Fibroblast of pulmonary artery (primary cell): ENCODE measurements around the gene KCNH3.

Experiments
- DNase-seq: peaks from one replicate; pipeline ENCODE4 v3.0.0-alpha.2; 2010; ENCODE audit warnings: low read depth
- H3K4me3 ChIP-seq: replicated peaks from 2 replicates; pipeline ENCODE4 v1.5.1; 2011; ENCODE audit warnings: low read depth, mild to moderate bottlenecking, control low read depth, low read length, moderate library complexity
- TF ChIP-seq, protein P1 (sequence below): IDR thresholded peaks from 2 replicates; pipeline ENCODE4 v1.5.1; 2011; ENCODE audit warnings: mild to moderate bottlenecking, control low read depth, low read length, inconsistent platforms; ENCODE audit errors: missing control alignments

KCNH3 gene

DNA sequence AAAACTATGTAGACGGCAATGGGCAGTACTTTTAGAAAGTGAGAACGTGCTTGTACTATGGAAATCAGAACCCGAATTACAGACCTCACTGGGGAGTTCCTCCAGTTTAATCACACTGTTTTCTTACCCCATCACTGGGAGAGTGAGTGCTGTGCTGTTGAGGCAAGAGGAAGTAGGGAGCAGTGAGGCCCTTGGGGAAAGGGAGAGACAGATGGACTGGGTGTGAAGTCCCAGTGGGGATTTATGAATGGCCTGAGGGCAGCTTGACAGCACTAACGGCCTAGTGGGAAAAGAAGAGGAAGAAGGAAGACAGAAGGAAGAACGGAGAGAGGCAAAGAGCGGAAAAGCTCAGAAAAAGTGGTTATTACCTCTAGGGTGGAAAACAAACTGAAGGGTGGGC, 23.4 kb downstream of the KCNH3 start:
- TF ChIP-seq, protein P1, sequence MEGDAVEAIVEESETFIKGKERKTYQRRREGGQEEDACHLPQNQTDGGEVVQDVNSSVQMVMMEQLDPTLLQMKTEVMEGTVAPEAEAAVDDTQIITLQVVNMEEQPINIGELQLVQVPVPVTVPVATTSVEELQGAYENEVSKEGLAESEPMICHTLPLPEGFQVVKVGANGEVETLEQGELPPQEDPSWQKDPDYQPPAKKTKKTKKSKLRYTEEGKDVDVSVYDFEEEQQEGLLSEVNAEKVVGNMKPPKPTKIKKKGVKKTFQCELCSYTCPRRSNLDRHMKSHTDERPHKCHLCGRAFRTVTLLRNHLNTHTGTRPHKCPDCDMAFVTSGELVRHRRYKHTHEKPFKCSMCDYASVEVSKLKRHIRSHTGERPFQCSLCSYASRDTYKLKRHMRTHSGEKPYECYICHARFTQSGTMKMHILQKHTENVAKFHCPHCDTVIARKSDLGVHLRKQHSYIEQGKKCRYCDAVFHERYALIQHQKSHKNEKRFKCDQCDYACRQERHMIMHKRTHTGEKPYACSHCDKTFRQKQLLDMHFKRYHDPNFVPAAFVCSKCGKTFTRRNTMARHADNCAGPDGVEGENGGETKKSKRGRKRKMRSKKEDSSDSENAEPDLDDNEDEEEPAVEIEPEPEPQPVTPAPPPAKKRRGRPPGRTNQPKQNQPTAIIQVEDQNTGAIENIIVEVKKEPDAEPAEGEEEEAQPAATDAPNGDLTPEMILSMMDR, result no peak
- DNase-seq, result no peak
- no peak overlapping the region for H3K4me3 ChIP-seq

DNA sequence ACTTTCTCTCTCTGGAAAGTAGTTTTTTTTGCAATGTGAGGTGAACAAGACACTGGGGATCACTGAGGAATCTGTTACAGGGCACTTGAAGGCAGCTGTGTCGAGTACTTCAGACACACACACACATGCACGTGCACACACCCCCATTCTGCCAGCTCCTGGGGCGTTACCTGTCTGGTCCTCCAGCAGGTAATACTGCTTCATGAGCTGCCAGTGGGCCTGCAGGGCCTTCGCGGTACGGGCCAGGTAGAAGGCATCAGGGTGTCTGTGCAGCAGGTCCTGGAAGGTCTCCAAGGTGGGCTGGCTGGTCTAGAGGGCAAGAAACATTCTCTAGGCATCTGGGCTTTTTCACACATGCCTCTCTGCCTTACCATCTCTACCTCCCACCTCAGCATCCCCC, 24.0 kb downstream of the KCNH3 start:
- no peak overlapping the region for H3K4me3 ChIP-seq
- TF ChIP-seq, protein P1, result no peak
- no peak for DNase-seq

DNA sequence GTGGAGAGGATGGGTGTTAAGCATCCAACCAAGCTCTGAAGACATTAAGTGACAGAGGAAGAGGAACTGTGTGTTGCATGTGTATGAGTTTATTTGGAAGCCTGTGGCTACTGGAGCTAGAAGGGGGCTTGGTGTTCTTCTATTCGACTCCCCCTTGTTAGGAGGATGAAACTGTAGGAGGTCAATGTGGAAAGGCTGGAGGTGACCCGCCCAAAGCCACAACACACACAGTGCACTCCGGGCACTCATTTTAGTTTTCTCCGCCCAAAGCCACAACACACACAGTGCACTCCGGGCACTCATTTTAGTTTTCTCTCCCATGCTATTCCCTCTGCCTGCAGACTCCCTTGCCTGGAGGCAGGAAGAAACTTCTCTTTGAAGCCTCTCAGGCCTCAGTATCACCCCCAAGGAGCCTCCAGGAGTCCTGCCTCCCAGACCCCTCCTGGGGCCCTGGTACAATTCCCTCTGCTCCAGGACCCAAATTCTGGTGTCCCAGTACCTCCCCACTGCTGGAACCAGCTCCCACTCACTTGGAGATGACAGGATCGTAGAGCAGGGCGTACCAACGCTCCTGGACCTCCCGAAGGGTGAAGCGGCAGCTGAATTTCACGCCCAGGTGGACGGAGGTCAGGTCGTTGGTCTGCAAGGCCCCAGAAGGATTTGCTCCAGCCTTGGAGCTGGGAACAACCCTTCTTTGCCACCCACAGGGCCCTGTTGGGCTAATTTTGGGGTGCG, 25.3 kb downstream of the KCNH3 start:
- no peak for DNase-seq
- no peak overlapping the region for H3K4me3 ChIP-seq

DNA sequence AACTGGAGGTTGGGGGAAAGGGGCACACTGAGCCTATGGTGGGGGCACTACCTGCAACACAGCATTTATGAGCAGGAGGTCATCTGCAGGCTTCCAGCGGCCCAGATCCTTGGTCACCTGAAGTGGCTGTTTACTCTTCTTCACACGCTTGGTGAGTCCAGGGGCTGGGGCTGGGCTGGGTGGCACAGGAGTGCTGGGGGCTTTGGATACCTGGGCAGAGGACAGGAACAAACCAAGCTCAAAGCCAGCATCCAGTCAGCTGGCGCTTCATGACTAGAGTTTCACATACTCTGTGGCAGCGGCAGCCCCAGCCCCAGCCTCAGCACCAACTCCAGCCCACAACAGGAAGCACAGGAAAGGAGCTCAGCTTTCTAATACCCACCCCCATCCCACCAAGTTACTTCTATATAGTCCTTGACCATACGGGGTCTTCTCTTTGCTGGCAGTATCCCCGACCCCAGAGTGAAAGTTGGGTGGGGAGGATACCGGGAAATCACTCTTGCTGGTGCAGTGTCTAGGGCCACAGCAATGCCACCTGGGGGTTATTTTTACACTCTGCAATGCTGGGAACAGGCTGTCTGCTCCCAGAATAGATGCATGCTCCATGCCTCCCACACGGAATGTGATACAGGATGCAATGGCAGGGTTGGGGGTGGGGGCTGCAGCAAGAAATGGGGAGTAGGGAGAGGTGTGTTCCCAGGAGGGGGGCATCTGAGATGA, 26.0 kb downstream of the KCNH3 start:
- H3K4me3 ChIP-seq, result no peak overlapping the region
- DNase-seq, result no peak
- TF ChIP-seq, protein P1, result no peak

More for the DNA sequence above, 25.3 kb downstream of the KCNH3 start:
- TF ChIP-seq, protein P1, result no peak

DNA sequence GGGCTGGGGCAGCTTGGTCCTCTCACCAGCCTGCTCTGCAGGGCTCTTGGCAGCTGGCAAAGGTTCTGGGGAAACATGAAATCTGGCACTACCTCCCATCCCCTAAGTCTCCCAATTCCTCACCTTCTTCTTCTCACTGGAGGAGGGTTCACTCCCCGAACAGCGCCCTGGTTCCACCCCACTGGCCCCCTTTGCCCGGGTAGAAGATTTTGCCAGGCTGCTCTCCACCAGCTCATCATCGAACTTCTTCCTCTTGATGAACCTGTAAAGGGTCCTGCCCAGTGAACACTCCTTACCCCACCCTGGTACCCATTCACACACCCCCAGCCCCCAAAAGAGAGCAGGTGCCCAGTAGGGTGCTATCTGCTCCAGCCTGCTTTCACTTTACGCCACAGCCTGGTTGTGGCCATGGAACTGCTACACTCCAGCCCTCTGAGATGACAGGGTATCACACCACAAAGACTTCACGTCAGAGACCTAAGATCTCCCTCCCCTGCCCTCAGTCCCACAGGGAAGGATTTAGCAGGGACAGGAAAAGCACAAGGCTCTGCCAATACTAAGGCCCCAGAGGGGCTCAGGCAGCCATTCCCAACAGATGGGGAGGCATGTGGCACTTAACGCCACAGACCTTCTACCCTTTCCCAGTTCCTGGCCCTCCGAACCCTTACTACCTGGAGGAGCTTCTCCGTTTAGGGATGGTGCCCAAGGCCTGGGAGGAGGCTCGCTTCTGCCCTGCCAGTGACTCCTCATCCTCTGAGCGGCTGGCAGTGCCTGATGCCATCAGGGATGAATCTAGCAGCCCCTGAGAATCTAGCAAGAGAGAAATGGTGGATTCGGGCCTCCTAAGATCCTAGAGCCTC, 26.8 kb downstream of the KCNH3 start:
- H3K4me3 ChIP-seq, result no peak overlapping the region
- TF ChIP-seq, protein P1, result no peak
- DNase-seq, result no peak

DNA sequence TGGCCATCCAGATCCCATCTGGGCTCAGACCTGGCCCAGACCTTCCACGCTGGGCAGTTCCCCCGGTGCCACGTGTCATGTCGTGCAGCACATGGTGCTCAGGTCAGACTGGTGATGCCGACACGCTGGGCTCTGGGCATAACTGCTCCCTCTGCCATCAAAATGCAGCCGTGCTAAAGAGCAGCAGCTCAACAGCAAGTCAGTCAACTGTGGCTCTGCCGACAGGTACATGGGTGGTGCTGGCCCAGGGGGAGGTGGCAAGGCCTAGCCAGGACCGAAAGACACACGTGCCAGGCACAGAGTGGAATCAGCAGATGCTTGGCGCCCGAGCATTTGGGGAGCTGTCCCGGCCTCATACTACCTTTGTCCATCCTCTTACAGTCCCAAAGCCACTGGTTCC, 27.5 kb downstream of the KCNH3 start:
- TF ChIP-seq, protein P1, result no peak
- no peak for DNase-seq
- H3K4me3 ChIP-seq, result peak overlapping the region; percentile 99
